GM18873 (cell line): ENCODE data around the gene OVCH1.
"Not testable (repeated sequence)": the region's sequence is repeated elsewhere in the genome, so short reads cannot be mapped to it uniquely, and the experiment has no call there.

Experiments
- ATAC-seq: cut with Tn5 transposase; IDR thresholded peaks from one replicate; pipeline ENCODE4 v1.9.1; 2021; ENCODE audit warnings: mild to moderate bottlenecking, moderate library complexity, moderate number of reproducible peaks; ENCODE audit not compliant: unreplicated experiment, low FRiP score

Gene OVCH1

DNA sequence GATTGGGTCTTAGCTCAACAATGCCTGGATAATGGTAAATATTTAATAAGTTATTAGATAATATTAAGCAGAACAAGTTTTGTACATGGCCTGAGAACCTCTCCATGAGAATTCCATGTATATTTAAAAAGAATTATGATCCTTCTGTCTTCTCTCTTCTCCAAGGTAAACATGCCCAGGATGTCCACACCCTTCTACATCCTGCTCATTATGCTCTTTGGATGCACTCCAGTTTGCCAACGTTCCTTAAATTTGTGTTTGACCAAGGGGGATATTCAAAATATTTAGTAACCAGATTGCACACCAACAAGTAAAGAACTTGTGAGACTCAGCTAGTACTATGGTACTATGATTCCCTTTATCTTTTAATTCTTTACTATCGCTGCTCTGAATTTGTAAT lies 71.8 kb downstream of the OVCH1 start:
- no peak for ATAC-seq

DNA sequence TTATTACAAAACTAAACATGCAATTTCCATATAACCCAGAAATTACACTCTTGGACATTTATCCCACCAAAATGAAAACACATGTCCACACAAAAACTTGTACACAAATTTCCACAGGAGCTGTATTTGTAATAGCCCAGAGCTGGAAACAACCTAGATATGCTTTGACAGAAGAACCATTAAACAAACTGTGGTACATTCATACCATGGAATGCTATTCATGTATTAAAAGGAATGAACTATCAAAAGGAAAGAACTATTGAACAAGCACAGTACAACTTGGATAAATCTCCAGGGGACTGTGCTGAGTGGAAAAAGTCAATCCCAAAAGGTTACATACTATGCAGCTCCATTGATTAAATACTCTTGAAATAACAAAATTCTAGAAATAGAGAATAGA lies 80.7 kb downstream of the OVCH1 start:
- no peak for ATAC-seq

DNA sequence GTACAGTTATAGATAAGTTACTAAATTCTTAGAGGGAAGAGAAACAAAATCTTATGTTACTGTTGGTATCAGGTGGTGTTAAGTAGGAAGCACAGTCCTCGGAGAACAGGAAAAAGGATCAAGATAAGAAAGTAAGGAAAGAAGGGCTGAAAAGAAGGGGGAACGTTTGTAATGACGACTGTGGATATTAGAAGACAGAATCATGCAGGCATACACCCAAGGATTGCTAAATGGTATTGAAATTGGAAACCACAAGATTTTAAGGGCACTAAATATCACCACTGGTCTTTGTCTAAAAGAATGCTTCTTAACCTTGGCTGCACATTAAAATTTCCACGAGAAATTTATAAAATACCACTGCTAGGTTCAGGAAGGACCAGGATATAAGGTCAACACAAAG lies 82.4 kb downstream of the OVCH1 start:
- ATAC-seq = no peak

DNA sequence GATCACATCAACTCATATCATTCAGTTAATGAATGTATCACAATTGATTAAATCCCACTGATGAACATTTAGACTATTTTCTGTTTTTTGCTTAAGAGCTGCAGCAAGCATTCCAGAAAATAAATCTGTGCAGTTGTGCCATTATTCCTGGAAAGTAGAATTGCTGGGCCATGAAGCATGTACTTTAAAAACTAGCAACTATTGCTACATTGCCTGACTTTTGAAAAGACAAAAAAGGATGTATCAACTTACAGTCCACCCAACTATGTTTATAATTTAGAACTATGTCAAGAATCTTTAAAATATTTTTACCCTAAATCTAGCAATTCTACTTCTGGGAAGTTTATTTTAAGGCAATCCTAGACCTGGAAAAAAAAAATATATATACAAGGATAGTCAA lies 83.1 kb downstream of the OVCH1 start:
- ATAC-seq = no peak

GRCh38 chr12:29405561-29405960 lies 91.9 kb downstream of the OVCH1 start:
- ATAC-seq = no peak

DNA sequence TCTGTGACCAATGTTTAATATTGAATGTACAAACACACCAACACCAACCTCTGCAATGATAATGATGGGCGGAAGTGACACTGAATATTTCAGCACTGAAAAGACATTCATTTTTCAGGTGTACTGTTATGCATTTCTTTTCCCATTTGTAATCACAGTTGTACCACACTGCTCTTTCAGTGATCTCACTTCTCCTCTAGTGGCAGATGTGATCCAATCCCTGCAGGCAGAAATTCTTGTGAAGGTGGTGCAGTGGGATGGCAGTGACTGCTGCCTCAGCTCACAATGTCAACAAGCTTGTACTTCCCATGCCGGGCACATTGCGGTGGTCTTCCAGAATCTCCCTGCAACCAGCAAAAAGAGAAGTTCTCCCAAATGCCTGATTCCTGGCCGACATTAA lies 93.5 kb downstream of the OVCH1 start:
- no peak for ATAC-seq

GRCh38 chr12:29402437-29402836 lies 95.0 kb downstream of the OVCH1 start:
- ATAC-seq = no peak

DNA sequence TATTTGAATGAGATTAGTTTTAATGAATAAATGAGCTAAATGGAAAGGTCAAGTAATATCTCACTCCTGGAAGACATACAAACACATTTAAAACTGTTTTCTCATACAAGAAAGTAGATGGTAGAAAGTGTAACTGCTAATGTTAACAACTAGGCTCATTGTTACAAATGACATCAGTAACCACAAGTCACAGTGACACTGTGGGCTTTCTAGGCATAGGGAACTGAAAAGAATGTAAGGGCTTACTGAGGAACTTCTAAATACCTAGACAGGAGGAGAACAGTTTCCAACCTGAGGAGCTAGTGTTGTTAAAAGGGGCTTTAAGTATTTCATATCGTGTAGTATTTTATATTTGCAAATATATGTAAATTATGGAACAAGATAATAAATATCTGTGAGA lies 99.0 kb downstream of the OVCH1 start:
- no peak for ATAC-seq

GRCh38 chr12:29396774-29397173 lies 100.7 kb downstream of the OVCH1 start:
- ATAC-seq = no peak

DNA sequence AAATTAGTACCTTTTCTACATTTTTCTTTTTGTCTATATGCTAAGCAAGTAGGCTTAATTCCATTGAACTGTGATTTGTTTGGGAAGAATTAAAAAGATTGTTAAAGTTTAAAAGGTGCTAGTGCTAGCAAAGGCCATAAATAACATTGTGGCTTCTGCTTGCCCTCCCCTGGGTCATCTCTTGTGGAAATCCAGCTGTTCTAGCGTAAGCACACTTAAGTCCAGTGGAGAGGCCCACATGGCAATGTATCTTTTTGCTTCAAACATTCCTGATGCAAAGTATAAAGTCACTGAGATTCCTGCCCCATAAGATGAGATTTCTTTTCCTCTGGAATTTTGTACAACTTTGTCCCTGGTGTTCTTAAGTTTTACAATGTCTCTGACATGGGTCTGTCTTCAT lies 102.1 kb downstream of the OVCH1 start:
- ATAC-seq = no peak

DNA sequence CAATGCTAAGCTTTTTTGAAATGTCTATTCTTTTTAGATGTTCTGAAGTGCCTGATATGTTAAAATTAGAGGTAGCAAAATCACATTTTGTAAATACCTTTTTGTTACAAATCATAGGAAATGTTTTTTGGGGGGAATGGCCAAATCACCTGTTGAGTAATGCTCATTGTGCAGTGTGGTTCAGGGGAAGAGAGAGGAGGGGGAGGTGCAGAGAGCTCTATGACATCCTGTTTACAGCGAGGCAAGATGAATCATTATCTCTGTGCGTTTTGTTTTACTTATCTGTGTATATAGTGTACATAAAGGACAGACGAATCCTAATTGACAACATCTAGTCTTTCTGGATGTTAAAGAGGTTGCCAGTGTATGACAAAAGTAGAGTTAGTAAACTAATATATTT lies 107.1 kb downstream of the OVCH1 start:
- not testable (repeated sequence) for ATAC-seq

GRCh38 chr12:29389295-29389919 lies 108.1 kb downstream of the OVCH1 start:
- no peak for ATAC-seq

DNA sequence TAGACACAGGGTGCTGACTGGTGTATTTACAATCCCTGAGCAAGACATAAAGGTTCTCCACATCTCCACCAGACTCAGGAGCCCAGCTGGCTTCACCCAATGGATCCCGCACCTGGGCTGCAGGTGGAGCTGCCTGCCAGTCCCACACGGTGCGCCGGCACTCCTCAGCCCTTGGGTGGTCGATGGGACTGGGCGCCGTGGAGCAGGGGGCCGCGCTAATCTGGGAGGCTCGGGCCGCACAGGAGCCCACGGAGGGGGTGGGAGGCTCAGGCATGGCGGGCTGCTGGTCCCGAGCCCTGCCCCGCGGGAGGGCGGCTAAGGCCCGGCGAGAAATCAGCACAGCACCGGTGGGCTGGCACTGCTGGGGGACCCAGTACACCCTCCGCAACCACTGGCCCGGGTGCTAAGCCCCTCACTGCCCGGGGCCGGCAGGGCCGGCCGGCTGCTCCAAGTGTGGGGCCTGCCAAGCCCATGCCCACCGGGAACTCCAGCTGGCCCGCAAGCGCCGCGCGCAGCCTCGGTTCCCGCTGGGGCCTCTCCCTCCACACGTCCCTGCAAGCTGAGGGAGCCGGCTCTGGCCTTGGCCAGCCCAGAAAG lies 111.3 kb downstream of the OVCH1 start:
- not testable (repeated sequence) for ATAC-seq

GRCh38 chr12:29385194-29385593 lies 112.3 kb downstream of the OVCH1 start:
- ATAC-seq = not testable (repeated sequence)

DNA sequence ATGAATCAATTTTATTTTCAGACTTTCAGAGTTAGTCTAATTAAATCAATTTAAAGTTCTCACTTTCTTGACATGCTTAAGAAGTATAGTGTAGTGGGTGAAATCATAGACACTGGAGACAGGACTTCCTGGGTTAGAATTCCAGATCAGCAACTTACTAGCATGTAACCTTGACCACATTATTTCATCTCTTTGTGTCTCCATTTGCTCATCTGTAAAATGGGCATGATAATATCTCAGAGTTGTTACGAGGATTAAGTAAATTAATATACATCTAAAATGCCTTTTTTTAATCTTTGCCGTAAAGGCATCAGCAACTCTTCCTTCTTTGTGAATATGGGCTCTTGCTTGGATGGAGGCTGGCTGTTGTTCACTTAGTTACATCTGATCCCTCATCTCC lies 115.2 kb downstream of the OVCH1 start:
- no peak for ATAC-seq

- ATAC-seq = peak; percentile 99
These were observed 116.7 kb downstream of the OVCH1 start, which contains the start of gene ERGIC2 for GRCh38 chr12:29380536-29381523. TSS of gene ERGIC2 (minus strand) at chr12:29381172. CDS start at chr12:29371633, 9,539 bp downstream.
